ENCODE measurements around the gene CCDC13.

DNA sequence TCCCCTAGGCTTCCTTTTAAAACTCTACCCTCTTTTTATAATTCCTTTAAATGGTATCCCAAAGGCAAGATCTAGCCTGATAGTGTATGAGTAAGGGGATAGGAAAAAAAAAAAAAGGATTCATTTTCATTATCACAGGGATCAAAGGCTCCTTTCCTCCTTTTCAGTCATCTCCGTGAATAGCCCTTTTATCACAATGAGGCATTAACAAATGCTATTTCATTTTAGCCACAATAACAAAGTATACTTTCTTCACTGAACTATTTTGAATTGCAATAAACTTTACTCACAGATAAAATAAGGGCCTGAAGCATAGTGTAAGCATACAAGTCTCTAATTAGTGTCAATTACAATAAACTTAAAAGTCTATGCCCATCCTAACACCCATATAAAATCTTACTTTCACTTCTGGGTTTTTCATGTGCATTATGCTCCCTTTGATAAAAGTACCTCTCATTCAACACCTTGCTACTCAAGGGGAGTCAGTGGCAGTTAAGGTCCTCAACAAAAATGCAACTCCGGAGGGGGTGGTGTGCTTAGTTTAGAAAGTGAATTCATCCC is 22.6 kb upstream of the CCDC13 start:
- no peak for TF ChIP-seq POLR2A (IDR thresholded peaks at IDR 0.05)
- TF ChIP-seq, protein P1, sequence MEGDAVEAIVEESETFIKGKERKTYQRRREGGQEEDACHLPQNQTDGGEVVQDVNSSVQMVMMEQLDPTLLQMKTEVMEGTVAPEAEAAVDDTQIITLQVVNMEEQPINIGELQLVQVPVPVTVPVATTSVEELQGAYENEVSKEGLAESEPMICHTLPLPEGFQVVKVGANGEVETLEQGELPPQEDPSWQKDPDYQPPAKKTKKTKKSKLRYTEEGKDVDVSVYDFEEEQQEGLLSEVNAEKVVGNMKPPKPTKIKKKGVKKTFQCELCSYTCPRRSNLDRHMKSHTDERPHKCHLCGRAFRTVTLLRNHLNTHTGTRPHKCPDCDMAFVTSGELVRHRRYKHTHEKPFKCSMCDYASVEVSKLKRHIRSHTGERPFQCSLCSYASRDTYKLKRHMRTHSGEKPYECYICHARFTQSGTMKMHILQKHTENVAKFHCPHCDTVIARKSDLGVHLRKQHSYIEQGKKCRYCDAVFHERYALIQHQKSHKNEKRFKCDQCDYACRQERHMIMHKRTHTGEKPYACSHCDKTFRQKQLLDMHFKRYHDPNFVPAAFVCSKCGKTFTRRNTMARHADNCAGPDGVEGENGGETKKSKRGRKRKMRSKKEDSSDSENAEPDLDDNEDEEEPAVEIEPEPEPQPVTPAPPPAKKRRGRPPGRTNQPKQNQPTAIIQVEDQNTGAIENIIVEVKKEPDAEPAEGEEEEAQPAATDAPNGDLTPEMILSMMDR (IDR thresholded peaks at IDR 0.05): no peak
- TF ChIP-seq POLR2AphosphoS5 (IDR thresholded peaks at IDR 0.05): no peak
- no peak for TF ChIP-seq EP300 (IDR thresholded peaks at IDR 0.05)
